ENCODE data around the gene GLB1L2.

GLB1L2 gene

GRCh38 chr11:134407923-134408322, 76.1 kb downstream of the GLB1L2 start:
- DNase-seq, result no peak

GRCh38 chr11:134409552-134410429, 78.0 kb downstream of the GLB1L2 start:
- DNase-seq, result no peak

- no peak for DNase-seq
Observed at GRCh38 chr11:134410766-134411165, 79.0 kb downstream of the GLB1L2 start.

- DNase-seq, result no peak
Observed at GRCh38 chr11:134412203-134413042, 80.6 kb downstream of the GLB1L2 start, which contains the start of gene B3GAT1. TSS of gene B3GAT1 (minus strand) at chr11:134412242. CDS start at chr11:134387659, 24,583 bp downstream.

GRCh38 chr11:134413043-134413825, 81.4 kb downstream of the GLB1L2 start:
- no peak for DNase-seq

GRCh38 chr11:134413826-134414731, 82.3 kb downstream of the GLB1L2 start:
- no peak for DNase-seq

GRCh38 chr11:134414766-134415765, 83.3 kb downstream of the GLB1L2 start:
- no peak for DNase-seq

- no peak for DNase-seq
Observed at GRCh38 chr11:134416726-134417125, 84.9 kb downstream of the GLB1L2 start.

- DNase-seq, result no peak
Observed at GRCh38 chr11:134417871-134418840, 86.4 kb downstream of the GLB1L2 start.

- DNase-seq, result no peak
Observed at GRCh38 chr11:134423106-134423505, 91.3 kb downstream of the GLB1L2 start.

GRCh38 chr11:134425413-134425812, 93.6 kb downstream of the GLB1L2 start:
- DNase-seq, result no peak

Measured in KG1 (cell line).